ENCODE results near the gene TMEM120B. TPM values are rescaled to one million over a fixed set of nuclear protein-coding genes. Genes with fewer than 3 reads are reported as not detected.
"Not testable (repeated sequence)": the region's sequence is repeated elsewhere in the genome, so short reads cannot be mapped to it uniquely, and the experiment has no call there.

Gene TMEM120B
- total RNA-seq, 1 experiment from 2014 or later: 3.9 TPM

DNA sequence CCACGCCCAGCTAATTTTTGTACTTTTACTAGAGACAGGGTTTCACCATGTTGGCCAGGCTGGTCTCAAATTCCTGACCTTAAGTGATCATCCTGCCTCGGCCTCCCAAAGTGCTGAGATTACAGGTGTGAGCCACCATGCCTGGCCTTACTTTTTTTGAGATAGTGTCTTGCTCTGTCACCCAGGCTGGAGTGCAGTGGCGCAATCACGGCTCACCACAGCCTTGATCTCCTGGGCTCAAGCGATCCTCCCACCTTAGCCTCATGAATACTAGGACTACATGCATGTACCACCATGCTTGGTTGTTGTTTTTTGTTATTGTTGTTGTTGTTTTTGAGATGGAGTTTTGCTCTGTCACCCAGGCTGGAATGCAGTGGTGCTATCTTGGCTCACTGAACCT, 33.0 kb downstream of the TMEM120B start:
- DNase-seq (ENCODE audit: low read depth): not testable (repeated sequence)

DNA sequence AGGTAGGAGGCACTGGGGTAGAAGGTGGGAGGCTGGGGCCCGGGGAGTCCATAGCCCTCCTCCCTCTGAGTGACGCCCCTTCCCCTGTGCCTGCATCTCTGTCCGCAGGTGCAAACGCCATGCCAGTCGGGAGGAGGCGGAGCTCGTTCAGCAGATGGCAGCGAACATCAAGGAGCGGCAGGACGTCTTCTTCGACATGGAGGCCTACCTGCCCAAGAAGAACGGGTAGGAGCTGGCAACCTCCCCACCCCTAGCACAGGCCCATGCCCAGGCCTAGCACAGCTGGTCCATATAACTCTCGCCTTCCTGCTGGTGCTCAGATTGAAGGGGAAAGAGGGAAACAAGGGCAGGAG, 35.6 kb downstream of the TMEM120B start:
- no peak for DNase-seq (ENCODE audit: low read depth)

DNA sequence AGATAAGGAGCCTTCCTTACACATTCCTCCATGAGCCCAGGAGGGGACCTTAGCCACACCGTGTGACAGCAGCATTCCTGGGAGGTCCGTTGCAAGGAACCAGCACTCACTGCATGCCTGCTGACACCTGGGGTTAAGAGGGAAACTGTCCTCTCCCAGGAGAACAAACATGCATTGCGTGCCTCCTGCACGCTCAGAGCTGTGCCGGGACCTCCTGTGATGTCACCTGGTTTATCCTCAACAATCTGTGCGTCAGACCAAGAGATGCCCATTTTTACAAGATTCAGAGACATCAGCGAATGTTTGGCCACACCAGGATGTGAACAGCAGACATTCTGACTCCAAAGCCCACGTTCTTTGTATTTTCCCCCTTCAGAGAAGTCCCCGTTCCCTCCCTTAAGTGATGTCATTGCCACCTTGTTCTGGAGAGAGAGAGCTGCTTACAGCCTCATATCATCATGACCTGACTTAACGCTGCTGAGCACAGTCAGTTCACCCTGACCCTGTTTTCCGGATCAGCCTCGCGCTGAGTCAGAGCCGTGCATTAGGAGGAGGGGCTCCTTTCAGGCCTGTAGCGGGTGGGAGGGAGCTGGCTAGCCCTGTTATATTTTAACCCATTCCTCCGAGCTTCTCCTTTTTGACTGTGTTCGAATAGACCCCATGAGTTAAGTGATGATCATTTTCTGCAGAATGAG, 36.2 kb downstream of the TMEM120B start:
- peak; percentile 75 for DNase-seq (ENCODE audit: low read depth)

DNA sequence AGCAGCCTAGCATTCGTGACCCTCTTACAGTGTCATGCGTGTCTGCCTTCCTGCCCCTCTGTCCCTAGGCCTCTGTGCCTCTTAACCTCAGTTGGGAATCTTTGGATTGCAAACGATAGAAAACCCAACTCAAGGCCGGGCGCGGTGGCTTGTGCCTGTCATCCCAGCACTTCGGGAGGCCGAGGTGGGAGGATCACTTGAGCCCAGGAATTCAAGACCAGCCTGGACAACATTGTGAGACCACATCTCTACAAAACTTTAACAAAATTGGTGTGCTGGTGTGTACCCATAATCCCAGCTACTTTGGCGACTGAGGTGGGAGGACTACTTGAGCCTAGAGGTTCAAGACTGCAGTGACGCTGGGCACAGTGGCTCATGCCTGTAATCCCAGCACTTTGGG, 36.7 kb downstream of the TMEM120B start:
- DNase-seq (ENCODE audit: low read depth): no peak

DNA sequence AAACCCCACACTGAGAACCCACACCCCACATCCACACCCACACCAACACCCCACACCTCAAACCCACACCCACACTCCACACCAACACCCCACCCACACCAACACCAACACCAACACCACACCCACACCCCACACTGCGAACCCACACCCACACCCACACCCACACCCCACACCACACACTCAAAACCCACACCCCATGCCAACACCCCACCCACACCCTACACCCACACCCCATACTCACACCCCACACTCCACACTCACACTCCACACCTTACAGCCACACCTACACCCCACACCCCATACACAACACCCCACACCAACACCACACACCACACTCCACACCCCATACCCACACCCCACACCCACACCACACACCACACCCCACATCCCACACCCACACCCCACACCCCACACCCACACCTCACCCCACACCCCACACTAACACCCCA, 38.0 kb downstream of the TMEM120B start:
- DNase-seq (ENCODE audit: low read depth): no peak

DNA sequence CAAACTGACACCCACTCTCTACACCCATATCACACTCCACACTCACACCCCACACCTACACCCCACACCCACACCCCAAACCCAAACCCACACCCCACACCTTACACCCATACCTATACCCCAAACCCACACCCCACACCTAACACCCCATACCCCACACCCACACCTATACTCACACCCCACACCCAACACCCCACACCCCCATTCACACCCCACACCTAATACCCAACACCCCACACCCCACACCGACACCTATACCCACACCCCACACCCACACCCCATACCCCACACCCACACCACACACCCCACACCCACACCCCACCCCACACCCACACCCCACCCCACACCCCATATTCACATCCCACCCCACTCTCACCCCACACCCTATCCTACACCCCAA, 38.5 kb downstream of the TMEM120B start:
- DNase-seq (ENCODE audit: low read depth): no peak

DNA sequence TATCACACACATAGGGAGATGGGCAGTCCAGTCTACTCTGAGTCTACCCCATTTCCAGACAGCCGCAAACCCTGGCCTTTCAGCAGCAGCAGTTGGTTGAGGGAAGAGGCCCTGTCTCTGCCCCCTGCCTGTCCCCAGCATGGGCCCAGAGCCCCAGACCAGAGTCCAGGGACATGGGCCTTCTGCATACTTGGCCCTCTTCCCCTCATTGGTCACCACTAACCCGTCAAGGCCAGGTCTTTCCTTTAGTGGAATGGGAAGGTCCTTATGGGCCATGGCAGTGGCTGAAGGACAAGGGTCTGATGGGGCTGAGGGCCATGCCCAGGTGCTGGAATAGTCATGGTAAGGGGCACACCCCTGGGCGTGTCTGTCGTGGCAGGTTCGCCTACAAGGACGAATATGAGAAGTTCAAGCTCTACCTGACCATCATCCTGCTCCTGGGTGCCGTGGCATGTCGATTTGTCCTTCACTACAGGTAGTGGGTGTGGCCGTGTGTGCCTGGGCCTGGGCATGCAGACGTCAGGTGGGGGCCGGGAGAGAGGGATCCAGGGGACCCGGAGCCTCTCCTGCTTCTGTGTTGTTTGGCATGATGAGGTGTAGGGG, 39.3 kb downstream of the TMEM120B start:
- DNase-seq (ENCODE audit: low read depth): no peak

DNA sequence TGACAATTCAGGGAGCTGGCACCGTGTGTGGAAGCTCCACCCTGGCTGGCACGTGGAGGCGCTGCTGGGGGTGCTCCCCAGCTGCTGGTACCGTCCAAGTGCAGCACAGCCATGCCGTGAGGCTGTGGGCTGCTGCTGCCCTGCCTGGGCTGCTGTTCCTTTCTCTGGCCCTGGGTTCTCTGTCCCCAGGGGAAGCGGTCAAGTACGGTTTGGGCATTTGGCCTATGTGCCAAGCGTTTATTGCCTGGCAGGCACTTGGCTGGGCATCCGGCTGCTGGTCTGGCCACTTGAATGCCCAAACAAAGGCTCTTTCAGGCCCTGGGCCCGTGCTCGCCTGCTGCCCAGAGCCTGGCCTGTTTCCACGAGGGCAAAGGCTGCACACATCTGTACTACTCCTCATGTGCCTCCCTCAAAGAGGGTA, 41.3 kb downstream of the TMEM120B start:
- no peak for DNase-seq (ENCODE audit: low read depth)

DNA sequence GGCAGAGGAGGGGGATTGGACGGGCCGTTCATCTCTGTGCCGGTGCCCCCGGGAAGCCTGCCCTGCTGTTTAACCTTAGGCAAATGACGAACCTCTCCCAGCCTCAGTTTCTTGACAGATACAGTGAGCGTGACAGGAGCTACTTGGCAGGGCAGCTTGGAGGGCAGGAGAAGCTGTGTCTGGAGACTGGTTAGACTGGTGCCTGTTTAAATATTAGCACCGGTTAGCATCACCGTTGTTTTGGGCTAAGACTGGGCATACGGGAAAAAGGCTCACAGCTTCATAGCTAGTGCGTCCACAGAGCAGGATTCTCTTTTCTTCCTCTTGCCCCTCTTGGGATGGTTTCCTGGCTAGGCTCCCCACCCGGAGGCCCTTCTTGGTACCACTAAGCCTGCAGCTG, 42.3 kb downstream of the TMEM120B start:
- no peak for DNase-seq (ENCODE audit: low read depth)

DNA sequence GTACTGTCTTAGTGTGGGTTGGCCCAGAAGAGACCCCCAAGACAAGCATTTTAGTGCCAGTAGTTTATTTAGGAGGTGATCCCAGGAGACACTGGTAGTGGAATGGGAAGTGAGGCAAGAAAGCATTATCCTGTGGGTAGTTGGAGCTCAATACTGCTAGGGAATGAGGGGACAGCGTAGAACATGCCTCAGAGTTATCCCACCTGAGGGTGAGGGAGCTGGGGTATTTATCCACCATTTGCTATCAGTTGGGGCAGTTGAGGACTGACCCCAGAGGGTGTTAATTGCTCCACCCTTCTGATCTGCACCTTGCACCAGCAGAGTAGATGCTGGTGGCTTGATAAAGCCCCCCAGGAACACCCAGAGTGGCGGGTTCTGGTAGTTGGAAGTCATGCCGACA, 43.0 kb downstream of the TMEM120B start:
- DNase-seq (ENCODE audit: low read depth): no peak

DNA sequence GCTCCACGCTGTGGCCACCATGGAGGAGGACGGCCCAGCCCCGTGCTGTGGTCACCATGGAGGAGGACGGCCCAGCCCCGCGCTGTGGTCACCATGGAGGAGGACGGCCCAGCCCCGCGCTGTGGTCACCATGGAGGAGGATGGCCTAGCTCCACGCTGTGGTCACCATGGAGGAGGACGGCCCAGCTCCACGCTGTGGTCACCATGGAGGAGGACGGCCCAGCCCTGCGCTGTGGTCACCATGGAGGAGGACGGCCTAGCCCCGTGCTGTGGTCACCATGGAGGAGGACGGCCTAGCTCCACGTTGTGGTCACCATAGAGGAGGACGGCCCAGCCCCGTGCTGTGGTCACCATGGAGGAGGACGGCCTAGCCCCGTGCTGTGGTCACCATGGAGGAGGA, 46.0 kb downstream of the TMEM120B start:
- DNase-seq (ENCODE audit: low read depth): not testable (repeated sequence)

DNA sequence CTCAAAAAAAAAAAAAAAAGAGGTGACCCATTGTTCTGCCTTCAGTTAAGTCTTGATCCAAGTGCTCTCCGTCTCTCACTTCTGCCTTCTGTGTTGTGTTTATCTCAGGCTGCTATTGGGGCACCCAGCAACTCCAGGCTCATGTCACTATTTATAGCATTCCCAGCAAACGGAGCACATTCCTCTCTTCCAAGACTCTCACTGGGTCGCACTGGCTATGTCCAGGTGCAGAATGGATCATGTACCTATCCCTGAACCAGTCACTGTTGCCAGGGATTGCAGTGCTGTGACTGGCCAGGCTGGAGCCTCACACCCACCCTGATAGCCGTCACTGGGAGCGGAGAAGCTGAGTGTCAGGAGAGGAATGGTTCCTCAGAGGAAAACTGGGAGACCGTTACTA, 49.7 kb downstream of the TMEM120B start:
- DNase-seq (ENCODE audit: low read depth): no peak

DNA sequence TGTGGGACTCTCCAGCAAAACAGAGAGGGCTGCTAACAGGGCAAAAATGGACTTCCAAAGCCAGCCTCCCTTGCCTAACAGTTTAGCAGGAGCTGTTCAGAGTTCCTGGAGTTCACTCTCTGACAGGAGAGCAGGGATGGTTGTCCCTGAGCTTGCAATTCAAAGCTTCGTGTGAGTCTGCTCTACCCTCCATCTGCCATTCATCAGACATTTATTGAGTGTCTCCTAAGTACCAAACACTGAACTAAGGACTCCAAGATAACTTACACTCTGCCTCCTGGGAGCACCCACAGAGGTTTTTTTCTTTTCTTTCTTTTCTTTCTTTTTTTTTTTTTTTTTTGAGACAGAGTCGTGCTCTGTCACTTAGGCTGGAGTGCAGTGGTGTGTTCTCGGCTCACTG, 52.3 kb downstream of the TMEM120B start:
- no peak for DNase-seq (ENCODE audit: low read depth)

DNA sequence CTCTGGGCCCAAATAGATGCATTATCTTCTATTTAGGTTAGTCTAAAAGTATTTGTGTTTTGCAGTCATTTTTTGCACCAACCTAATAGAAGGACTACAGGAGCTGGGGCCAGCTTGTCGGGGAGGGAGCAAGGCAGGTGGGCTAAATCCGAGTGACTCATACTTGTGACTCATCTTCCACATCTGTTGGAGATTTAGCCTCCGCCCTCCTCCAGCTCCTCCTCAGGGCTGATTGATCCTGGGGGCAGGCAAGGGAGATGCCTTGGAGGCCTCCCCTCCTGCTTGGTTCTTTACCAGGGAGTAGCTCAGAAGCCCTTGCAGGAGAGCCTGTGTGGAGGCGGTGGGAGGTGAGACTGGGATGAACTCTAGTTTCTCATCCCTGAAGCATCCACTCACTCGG, 53.0 kb downstream of the TMEM120B start:
- DNase-seq (ENCODE audit: low read depth): peak; percentile 91

DNA sequence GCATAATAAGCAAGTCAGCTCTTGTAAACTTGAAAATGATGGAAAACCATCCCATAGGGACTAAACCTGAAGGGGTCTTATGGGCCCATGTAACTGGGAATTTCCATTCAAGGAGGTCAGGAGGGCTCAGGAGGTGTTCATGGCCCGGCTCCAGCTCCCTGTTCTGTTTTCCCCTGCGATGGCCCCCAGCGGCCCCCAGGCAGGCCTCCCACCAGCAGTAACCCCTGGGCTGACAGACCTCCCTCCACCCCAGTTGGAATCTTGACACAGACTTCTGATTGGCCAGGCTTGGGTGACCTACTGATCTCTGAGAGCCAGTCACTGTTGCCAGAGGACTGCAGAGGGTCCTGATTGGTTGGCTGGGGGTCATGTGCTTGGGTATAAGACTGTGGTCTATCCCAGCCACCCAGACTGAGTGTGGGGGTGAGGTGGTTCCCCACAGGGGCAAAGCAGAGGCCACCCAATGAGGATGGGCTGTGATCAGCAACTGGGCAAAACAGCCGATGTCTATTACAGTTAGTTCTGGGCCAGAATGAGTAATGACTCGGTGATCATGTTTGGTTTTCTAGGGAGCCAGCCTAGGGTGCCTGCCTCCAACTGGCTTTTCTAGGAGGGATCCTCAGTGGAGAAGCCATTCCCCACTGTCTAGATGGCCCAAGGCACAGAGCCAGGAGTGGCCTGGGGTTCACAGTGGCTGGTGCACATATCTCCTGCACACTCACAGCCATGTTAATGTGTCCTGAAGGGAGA, 53.9 kb downstream of the TMEM120B start:
- no peak for DNase-seq (ENCODE audit: low read depth)

DNA sequence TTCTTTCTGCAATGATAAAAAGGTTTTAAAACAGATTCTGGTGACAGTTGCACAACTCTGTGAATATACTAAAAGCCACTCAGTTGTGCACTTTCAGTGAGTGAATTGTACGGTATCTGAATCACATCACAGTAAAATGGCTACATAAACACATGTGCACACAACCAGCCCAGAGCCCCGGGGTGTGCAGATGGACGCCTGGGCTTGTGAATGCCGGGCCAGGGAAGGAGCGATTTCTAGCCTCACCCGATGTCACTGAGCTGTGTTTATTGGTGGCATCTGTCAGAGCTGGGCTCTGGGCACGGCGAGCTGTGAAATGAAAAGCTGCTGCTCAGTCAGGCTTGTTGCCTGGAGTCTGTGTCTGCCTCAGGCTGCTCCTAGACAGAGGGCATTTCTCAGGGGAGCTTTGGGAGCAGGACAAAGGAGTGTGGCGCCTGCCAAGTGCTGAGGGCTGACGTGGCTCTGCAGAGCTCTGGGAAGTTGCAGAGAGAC, 55.0 kb downstream of the TMEM120B start:
- peak; percentile 77 for DNase-seq (ENCODE audit: low read depth)

DNA sequence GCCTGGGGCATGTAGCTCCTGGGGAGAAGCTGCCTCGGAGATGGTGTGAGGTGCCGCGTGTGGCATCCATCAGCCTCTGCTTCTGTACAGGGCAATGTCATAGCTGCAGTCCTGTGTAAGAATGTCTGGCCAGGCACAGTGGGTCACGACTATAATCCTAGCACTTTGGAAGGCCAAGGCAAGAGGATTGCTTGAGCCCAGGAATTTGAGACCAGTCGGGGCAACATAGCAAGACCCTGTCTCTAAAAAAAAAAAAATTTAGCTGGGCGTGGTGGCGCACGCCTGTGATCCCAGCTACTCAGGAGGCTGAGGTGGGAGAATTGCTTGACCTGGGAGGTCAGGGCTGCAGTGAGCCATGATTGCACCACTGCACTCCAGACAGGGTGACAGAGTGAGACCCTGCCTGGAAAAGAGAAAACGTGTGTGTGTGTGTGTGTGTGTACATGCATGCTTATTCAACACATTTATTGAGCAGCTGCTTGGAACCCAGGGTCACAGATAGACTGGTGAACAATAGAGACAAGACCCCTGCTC, 56.8 kb downstream of the TMEM120B start:
- no peak for DNase-seq (ENCODE audit: low read depth)

DNA sequence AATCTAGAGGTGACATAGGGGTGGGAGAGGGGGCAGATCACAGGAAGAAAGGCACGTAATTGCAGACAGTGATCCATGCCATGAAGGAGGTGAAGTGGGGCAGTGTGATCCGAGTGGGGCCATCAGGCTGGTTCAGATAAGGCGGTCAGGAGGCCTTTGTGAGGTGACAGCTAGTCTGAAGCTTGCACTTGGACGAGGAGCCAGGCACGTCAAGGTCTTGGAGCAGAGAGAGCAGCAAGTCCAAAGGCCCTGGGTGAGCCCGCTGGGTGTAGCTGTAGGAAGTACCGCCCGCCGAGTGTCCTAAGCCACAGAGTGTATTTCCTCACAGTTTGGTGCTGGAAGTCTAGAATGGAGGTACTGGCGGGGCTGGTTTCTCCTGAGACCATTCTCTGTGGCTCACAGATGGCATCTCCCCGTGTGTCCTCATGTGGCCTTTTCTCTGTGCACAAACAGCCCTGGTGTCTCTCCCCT, 57.3 kb downstream of the TMEM120B start:
- DNase-seq (ENCODE audit: low read depth): no peak

DNA sequence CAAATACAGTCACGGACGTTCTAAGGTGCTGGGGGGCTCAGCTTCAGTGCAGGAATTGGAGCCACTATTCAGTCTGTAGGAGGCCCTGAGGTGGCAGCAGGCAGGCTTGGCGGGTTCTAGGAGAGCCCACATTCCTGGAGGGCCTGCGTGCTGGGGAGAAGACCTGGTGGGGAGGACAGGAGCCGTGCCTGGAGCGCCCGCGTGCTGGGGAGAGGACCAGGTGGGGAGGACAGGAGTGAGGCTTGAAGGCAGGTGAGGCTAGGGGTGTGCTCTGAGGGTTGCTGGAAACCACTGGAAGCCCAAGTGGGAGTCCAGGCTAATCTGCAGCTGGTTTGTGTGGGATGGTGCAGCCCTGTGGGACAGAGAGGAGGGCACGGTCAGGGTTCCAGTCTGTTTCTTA, 57.8 kb downstream of the TMEM120B start:
- no peak for DNase-seq (ENCODE audit: low read depth)

DNA sequence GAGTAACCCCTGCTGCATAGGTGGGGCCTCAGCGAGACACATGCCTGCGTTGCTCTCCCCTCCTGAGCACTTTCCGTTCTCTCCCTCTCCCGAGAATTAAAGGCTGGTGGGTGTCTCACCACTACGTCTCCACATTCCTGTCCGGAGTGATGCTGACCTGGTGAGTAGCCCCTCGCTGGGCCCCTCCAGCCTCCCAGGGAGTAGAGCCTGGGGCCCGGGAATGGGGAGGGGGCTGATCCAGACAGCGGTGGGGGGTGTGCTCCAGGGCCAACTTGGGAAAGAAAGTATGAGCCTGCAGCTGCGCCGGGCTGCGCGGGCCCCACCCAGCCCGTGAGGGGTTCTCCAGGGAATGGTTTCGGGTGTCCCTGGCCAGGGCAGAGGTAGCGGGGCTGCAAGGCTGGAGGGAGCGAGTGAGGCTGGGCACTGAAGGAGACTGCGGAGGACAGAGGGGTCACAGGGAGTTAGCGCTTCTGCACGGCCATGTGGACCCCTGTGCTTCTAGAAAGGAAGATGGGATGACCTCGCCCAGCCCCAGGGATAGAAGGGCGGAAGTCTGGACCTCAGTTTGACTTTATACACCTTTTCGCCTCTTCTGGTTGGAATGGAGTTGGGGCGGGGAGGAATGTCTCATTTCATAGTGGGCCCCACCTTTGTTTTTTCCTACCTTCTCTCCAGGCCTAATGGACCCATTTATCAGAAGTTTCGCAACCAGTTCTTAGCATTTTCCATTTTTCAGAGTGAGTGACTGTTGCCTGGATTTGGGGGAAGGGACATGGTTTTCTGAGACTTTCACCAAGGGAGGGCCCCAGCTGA, 58.5 kb downstream of the TMEM120B start:
- no peak for DNase-seq (ENCODE audit: low read depth)

DNA sequence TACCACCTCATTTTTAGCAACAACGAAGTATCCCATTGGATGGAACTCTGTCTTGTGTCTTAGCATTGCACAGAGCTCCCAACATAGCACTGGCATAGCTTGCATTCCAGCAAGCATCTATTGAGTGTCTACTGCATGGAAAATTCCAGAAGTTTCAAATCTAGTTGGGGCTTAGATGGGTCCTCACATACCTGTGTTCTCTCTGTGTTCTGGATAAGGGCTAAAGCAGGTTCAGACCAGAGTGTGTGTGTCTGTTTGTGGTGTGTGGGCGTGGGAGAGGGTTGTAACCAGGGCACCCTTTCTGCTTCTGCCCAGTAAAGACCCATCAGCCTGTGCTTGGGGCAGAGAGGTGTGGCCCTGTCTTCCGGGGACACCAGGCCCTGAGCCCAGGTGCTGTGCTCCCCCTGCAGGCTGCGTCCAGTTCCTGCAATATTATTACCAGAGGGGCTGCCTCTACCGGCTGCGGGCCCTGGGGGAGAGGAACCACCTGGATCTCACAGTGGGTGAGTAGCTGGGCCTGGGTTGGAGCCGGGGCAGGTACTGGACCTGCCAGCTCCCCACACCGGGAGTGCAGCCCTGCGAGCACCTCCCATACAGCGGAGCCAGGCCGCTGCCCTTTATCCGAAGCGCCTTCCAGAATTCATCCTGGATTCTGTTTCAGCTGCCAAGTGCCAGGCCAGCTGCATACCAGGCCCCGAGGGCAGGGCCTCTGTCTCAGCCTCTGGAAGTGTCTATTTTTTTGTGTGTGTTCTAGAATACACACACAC, 60.6 kb downstream of the TMEM120B start:
- DNase-seq (ENCODE audit: low read depth): peak; percentile 83
